ENCODE measurements around the gene SPEG.

SPEG gene

GRCh38 chr2:219542931-219543595, 108.4 kb downstream of the SPEG start:
- in situ Hi-C loops (cut with HindIII; ENCODE audit: low sequenced_read_pairs): loop anchor here (5.0 kb wide), 3 partner anchors 41 to 104 kb away; no protein-coding TSS in a partner anchor

- in situ Hi-C loops (cut with HindIII; ENCODE audit: low sequenced_read_pairs): loop anchor here (5.0 kb wide), 3 partner anchors 41 to 104 kb away; no protein-coding TSS in a partner anchor
Observed at GRCh38 chr2:219543596-219544358, 109.1 kb downstream of the SPEG start, which contains the start of the genes CHPF and TMEM198. CHPF (minus strand) TSS chr2:219543809; CDS start chr2:219543538, 271 bp downstream. TMEM198 (plus strand) TSS chr2:219544028; CDS start chr2:219544728, 700 bp downstream.

- in situ Hi-C loops (cut with HindIII; ENCODE audit: low sequenced_read_pairs): loop anchor here (5.0 kb wide), 3 partner anchors 42 to 103 kb away; no protein-coding TSS in a partner anchor
Observed at GRCh38 chr2:219544567-219544966, 109.9 kb downstream of the SPEG start.

GRCh38 chr2:219545295-219545942, 110.8 kb downstream of the SPEG start:
- in situ Hi-C loops (cut with HindIII; ENCODE audit: low sequenced_read_pairs): no loop called here

GRCh38 chr2:219545943-219546352, 111.3 kb downstream of the SPEG start:
- in situ Hi-C loops (cut with HindIII; ENCODE audit: low sequenced_read_pairs): no loop called here

- in situ Hi-C loops (cut with HindIII; ENCODE audit: low sequenced_read_pairs): no loop called here
Observed at GRCh38 chr2:219547621-219548020, 113.0 kb downstream of the SPEG start.
